GM18526 (cell line): ENCODE measurements around the gene TNFAIP1.

Experiments used
- POLR2A ChIP-seq: IDR thresholded peaks from 3 replicates; pipeline ENCODE4 v1.6.1; 2011; ENCODE audit not compliant: insufficient read length; ENCODE audit errors: extremely low read depth

The TNFAIP1 gene

DNA sequence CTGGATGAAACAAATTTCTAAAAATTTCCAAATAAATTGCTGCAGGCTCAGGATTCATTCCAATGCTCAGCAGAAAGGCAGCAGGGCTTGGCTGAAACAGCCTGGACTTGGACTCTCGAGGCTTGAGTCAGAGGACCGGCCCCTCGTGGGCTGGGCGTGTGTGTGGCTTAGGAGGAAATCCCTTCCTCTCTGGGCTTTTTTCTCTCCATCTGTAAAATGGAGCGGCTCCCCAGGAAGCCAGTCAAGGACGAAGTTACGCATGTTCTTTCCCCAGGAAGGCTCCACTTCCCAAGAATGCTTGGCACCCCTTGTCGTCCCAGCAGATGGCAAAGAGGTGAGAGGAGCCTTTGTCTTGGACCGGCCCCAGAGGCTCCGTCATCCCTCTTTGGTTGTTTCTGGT is 56.9 kb downstream of the TNFAIP1 start:
- TF ChIP-seq POLR2A, result no peak

DNA sequence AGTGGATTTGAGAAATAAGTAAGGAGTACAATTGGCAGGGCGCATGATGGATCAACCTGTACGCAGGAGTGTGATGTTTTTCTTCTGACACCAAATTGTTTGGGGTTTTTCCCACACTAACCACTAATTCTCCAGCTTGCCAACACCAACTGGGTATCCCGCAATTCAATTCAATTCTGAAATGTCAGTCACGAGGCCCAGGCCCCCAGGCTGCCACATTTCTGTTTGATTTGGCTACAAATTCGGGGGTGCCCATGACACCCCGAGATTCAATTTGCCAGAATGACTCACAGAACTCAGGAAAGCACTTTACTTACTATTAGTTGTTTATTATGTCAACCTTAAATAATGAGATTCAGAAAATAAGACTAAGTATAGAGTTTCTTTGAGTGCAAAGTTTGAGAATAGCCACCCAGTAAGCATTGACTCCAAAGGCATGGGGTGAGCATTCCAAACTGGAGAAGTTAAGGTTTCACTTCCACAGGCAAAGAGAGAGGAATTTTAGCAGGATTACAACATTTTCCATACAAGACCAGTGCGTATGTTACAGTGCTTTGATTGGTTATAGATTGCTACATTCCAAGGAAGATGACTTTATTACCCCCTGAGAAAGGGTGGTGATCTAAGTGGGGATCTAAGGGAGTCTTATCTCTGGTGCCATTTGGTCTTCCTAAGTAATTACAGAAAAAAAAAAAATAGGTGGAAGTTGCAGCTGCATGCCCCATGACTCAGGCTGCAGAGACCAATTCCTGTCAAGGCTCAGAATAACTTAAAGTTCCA is 59.0 kb downstream of the TNFAIP1 start:
- no peak for TF ChIP-seq POLR2A

DNA sequence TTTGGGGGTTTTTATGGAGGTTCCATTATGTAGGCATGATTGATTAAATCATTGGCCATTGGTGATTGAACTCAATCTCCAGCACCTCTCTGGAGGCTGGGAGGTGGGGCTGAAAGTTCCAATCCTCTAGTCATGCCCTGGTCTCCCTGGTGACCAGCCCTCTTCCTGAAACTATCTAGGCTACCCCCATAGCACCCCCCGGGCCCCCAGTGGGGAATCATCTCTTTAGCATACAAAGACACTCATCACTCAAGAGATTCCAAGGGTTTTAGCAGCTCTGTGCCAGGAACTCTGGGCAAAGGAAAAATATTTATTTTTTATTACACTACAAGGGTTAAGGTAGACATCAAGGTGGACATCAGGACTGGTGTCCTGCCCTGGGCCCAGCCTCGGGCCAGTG is 59.9 kb downstream of the TNFAIP1 start:
- TF ChIP-seq POLR2A, result no peak

DNA sequence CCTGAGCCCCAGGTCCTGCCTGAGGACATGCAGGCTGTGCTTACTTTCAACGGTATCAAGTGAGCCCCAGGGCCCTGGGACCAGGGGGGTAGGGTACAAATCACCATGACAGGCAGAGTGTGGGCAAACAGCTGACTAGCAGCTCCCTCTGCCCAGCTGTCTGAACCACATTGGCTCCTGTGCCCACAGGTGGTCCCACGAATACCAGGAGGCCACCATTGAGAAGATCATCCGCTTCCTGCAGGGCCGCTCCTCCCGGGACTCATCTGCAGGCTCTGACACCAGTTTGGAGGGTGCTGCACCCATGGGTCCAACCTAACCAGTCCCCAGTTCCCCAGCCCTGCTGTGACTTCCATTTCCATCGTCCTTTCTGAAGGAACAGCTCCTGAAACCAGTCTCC is 60.4 kb downstream of the TNFAIP1 start:
- TF ChIP-seq POLR2A, result no peak
